C4-2B (cell line): ENCODE results near the gene CD40.
"Not testable (repeated sequence)": the region's sequence is repeated elsewhere in the genome, so short reads cannot be mapped to it uniquely, and the experiment has no call there.

ENCODE experiments used
- H3K27ac ChIP-seq: fragments of 450-650 bp; 2 replicates; pipeline ENCODE4 v1.5.1; 2017
- CTCF ChIP-seq: fragments of 450-650 bp; conservative IDR thresholded peaks from 2 replicates; pipeline ENCODE4 v1.5.1; 2017; ENCODE audit warnings: mild to moderate bottlenecking
- ZFX ChIP-seq: fragments of 450-650 bp; IDR thresholded peaks from 2 replicates; pipeline ENCODE4 v1.6.1; 2017

CD40 gene

DNA sequence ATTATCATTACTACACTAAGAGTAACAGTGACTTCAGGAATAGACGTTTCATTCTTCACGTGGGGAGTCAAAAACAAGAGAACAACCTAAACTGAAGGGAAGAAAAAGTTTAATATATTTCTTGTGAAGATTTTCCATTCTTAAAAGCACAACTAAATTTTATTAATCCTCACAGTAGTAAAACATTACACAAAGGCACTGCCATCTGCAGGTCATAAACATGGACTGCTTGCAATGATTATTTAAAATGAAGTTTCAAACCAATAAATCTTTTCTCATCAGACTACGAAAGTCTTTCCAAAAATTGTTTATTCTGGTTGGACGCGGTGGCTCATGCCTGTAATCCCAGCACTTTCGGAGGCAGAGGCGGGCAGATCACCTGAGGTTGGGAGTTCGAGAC is 31.0 kb upstream of the CD40 start:
- TF ChIP-seq CTCF (peak; percentile 59), ZFX (no peak)
- no peak overlapping the region for H3K27ac ChIP-seq

DNA sequence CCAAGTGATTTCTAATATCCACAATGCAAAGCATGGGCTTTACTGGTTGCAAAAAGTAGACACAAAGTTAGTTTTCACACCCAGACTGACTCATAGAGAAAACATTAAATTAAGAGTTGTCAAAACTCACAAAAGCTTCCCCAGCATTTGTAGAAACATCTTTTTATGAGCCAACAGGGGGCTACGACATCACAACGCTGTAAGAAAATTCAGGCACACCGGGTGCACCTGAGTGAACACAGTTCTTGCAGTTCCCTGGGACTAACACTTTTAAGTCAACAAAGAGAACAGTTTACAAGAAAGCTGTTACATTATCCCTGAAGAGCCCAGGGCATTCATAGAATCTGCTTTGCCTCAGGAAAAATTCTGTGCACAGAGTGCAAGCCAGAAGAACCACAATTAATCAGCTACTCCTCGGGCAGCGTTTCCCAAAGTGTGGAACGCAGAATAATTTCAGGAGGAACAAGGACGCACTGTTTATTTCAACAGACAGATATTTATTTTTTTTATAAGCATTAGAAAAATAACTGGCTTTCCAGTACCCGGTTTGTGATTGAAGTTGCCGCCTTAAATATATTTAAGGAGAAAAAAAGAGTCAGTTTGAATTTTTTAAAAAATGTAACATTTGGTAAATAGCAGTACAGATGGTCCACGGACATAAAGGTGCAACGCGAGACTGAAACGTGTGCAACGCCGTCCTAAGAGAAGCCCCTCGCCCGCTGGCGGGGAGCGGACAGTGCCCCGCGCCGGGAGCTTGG is 29.5 kb upstream of the CD40 start:
- TF ChIP-seq ZFX (no peak), CTCF (no peak; the same call in 1 of the 2 replicates)
- peak overlapping the region; percentile 97 for H3K27ac ChIP-seq

GRCh38 chr20:46089167-46089416 is 29.0 kb upstream of the CD40 start:
- no peak for TF ChIP-seq ZFX
- no peak for TF ChIP-seq CTCF
- peak overlapping the region; percentile 97 for H3K27ac ChIP-seq

DNA sequence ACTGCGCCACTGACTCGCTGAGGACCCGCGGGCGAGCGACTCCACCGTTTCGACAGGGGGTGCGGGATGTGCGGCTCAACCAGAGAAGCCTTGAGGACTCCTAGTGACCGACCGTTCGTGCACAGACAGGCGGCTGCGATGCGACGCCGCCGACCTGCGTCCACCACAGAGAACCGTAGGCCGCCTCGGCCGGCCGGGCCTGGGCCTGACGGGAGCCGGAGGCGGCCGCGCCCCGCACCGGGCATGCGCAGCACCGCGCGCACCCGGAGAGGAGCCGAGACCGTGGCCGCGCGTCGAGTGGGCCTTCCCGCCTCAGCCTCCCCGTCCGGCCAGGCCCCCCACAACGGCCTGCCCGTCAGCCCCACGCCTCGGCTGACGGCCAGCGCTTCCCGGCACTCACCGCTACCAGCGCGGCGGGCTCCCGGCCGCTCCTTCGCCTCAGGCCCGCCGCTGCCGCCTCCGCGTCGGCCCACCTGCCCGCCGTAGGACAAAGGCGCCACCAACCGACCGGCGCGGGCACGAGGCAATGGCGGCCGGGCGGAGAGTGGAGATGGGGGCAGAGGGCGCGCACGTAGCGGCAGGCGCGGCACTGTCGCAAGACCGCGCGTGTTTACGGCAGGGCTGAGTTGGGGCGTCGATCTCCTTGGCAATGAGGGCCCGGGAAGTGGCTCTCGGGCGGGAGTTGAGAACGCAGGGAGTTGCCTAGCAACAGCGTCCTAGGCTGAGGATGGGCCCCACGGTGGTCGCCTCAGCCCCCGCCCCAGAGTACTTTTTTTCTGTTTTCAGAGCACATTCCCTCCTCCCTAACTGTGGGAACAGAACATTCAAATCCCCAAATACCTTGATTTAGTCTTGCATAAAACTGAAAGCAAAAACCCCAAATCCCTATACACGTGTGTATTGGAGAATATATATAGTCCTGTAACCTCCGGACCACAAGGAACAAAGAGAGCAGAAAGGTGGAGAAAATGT is 28.4 kb upstream of the CD40 start, which contains the start of gene NCOA5:
NCOA5 (minus strand) TSS at position 546 of the 972 bp plus-strand sequence. CDS start 10,538 bp downstream, outside the sequence.
- peak within 1 kb of the TSS; percentile 97 for H3K27ac ChIP-seq
- TF ChIP-seq CTCF = peak; percentile 40
- TF ChIP-seq ZFX = peak; percentile 99

DNA sequence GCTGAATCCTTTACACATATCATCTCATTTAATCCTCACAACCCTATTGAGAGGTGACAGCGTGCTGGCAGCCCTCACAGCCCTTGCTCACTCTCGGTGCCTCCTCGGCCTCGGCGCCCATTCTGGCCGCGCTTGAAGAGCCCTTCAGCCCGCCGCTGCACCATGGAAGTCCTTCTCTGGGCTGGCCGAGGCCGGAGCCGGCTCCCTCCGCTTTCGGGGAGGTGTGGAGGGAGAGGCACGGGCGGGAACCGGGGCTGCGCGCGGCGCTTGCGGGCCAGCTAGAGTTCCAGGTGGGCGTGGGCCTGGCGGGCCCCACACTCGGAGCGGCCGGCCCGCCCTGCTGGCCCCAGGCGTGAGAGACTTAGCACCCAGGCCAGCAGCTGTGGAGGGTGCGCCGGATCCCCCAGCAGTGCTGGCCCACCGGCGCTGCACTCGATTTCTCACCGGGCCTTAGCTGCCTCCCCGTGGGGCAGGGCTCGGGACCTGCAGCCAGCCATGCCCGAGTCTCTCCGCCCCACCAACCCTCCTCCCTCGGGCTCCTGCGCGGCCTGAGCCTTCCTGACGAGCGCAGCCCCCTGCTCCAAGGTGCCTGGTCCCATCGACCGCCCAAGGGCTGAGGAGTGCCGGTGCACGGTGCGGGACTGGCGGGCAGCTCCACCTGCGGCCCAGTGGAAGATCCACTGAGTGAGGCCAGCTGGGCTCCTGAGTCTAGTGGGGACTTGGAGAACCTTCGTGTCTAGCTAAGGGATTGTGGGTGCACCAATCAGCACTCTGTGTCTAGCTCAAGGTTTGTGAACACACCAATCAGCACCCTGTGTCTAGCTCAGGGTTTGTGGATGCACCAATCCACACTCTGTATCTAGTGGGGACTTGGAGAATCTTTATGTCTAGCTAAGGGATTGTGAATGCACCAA is 26.2 kb upstream of the CD40 start:
- H3K27ac ChIP-seq = not testable (repeated sequence)

DNA sequence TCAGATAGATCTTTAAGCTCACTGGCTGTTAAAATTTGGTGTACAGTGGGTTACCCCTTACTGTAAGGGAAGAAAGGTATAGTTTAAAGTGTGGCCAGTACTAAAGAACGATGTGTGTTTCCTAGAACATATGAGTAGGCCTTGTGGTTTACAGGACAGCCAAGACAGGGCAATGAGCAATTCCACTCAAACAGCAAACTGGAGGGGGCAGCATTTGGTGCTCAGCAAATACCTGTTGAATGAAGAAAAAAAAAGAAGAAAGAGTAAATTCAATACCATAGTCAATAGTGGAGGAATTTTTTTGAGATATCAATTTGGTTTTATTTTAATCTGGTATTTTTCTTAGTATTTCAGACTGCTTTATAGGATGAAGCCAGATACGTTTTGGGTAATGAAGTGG is 24.6 kb upstream of the CD40 start:
- no peak overlapping the region for H3K27ac ChIP-seq
- no peak for TF ChIP-seq ZFX
- no peak for TF ChIP-seq CTCF

DNA sequence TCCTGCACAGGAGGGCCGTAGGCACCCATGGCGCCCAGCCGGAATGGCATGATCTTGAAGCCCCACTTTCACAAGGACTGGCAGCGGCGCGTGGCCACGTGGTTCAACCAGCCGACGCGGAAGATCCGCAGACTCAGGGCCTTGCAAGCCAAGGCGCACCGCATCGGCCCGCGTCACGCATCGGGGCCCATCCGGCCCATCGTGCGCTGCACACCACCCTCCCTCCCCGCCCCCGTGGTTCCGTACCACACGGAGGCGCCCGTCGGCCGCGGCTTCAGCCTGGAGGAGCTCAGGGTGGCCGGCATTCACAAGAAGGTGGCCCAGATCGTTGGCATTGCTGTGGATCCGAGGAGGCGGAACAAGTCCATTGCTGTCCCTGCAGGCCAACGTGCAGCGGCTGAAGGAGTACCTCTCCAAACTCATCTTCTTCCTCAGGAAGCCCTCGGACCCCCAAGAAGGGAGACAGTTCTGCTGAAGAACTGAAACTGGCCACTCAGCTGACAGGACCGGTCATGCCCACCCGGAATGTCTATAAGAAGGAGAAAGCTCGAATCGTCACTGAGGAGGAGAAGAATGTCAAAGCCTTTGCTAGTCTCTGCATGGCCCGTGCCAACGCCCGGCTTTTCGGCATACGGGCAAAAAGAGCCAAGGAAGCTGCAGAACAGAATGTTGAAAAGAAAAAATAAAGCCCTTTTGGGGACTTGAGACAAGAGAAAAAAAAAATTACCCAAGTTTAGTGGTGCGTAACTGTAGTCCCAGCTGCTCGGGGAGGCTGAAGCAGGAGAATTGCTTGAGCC is 18.4 kb upstream of the CD40 start:
- H3K27ac ChIP-seq = no peak overlapping the region
- no peak for TF ChIP-seq ZFX
- TF ChIP-seq CTCF = no peak

GRCh38 chr20:46100444-46100843 is 17.7 kb upstream of the CD40 start:
- H3K27ac ChIP-seq = not testable (repeated sequence)
